Stimulated activated CD8-positive, alpha-beta memory T cell treated with anti-CD3 and anti-CD28 coated beads, Interleukin-15, amount 100 ng/mL, for 24 hours (primary cell): ENCODE results near the gene TNFRSF13B.
"Not testable (repeated sequence)": the region's sequence is repeated elsewhere in the genome, so short reads cannot be mapped to it uniquely, and the experiment has no call there.

Experiments used
- DNase-seq: peaks from one replicate; pipeline ENCODE4 v3.0.0-alpha.2; 2020; ENCODE audit warnings: low read depth

Gene TNFRSF13B

GRCh38 chr17:16986391-16986790, 14.5 kb upstream of the TNFRSF13B start:
- no peak for DNase-seq

- no peak for DNase-seq
Observed at GRCh38 chr17:16981928-16982327, 10.0 kb upstream of the TNFRSF13B start.

- no peak for DNase-seq
Observed at GRCh38 chr17:16980813-16981731, 9.2 kb upstream of the TNFRSF13B start.

- no peak for DNase-seq
Observed at GRCh38 chr17:16980061-16980460, 8.1 kb upstream of the TNFRSF13B start.

- DNase-seq, result not testable (repeated sequence)
Observed at GRCh38 chr17:16979237-16979823, 7.4 kb upstream of the TNFRSF13B start.

GRCh38 chr17:16977932-16978331, 6.0 kb upstream of the TNFRSF13B start:
- no peak for DNase-seq

GRCh38 chr17:16976725-16977550, 5.0 kb upstream of the TNFRSF13B start:
- no peak for DNase-seq

GRCh38 chr17:16975744-16976625, 4.1 kb upstream of the TNFRSF13B start:
- DNase-seq, result no peak

GRCh38 chr17:16975277-16975651, 3.3 kb upstream of the TNFRSF13B start:
- no peak for DNase-seq

- no peak for DNase-seq
Observed at GRCh38 chr17:16974569-16975276, 2.8 kb upstream of the TNFRSF13B start.

GRCh38 chr17:16973760-16974540, 2.0 kb upstream of the TNFRSF13B start:
- no peak for DNase-seq

- not testable (repeated sequence) for DNase-seq
Observed at GRCh38 chr17:16973043-16973442, 1.1 kb upstream of the TNFRSF13B start.

- no peak for DNase-seq
Observed at GRCh38 chr17:16972346-16972745, 428 bp upstream of the TNFRSF13B start.

- DNase-seq, result no peak
Observed at GRCh38 chr17:16969931-16970906, 1.7 kb downstream of the TNFRSF13B start.

- DNase-seq, result no peak
Observed at GRCh38 chr17:16968786-16969185, 3.1 kb downstream of the TNFRSF13B start.

- DNase-seq, result no peak
Observed at GRCh38 chr17:16962804-16963203, 9.1 kb downstream of the TNFRSF13B start.

- DNase-seq, result no peak
Observed at GRCh38 chr17:16961792-16962191, 10.1 kb downstream of the TNFRSF13B start.

GRCh38 chr17:16961022-16961421, 10.9 kb downstream of the TNFRSF13B start:
- DNase-seq, result not testable (repeated sequence)

GRCh38 chr17:16955011-16955410, 16.9 kb downstream of the TNFRSF13B start:
- not testable (repeated sequence) for DNase-seq
